ENCODE data around the gene UBAC2.

UBAC2 gene

GRCh38 chr13:99256283-99256682, 55.6 kb downstream of the UBAC2 start:
- no peaks in the 10 kb centered on the region for H3K79me2 ChIP-seq (ENCODE audit: insufficient read depth, low read depth)
- H3K36me3 ChIP-seq (ENCODE audit: insufficient read depth), result no peaks in the 10 kb centered on the region
- H2AFZ ChIP-seq (ENCODE audit: low read depth), result no peak overlapping the region
- no peak overlapping the region for H3K9ac ChIP-seq
- no peaks in the 10 kb centered on the region for H3K27me3 ChIP-seq (ENCODE audit: insufficient read depth, low read depth)
- H4K20me1 ChIP-seq (ENCODE audit: insufficient read depth), result no peaks in the 10 kb centered on the region
- TF ChIP-seq CTCF (conservative IDR thresholded peaks at IDR 0.05; ENCODE audit: low read depth, low read length), result no peak
- H3K4me2 ChIP-seq, result no peak overlapping the region
- H3K27ac ChIP-seq, result no peak overlapping the region
- H3K4me3 ChIP-seq (IDR thresholded peaks at IDR 0.05; ENCODE audit: insufficient read depth, low read depth, low read length), result no peak overlapping the region
- no peaks in the 10 kb centered on the region for H3K4me1 ChIP-seq (ENCODE audit: low read depth, poor library complexity, severe bottlenecking)

DNA sequence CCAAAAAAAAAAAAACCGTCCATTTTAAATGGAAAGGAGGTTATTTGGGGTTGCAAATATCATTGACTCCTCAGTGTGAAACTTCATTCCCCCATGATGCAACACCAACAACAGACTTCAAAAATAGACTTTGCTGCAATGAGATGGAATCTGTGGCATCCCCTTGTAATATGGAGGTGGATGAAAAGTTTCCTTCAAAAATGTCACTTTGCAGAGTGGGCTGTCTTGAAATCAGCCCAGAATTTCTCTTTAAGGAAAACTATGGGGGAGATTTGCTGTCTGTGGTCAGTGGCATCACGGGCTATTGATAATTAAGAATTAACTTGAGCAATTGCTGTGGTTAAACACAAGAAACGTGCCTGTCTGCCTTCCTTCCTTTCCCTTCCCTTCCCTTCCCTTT, 56.1 kb downstream of the UBAC2 start:
- no peak for TF ChIP-seq CTCF (conservative IDR thresholded peaks at IDR 0.05; ENCODE audit: low read depth, low read length)
- no peaks in the 10 kb centered on the region for H3K4me1 ChIP-seq (ENCODE audit: low read depth, poor library complexity, severe bottlenecking)
- H3K27me3 ChIP-seq (ENCODE audit: insufficient read depth, low read depth), result no peaks in the 10 kb centered on the region
- H3K4me2 ChIP-seq, result no peak overlapping the region
- no peaks in the 10 kb centered on the region for H4K20me1 ChIP-seq (ENCODE audit: insufficient read depth)
- H3K4me3 ChIP-seq (IDR thresholded peaks at IDR 0.05; ENCODE audit: insufficient read depth, low read depth, low read length), result no peak overlapping the region
- H3K36me3 ChIP-seq (ENCODE audit: insufficient read depth), result no peaks in the 10 kb centered on the region
- no peaks in the 10 kb centered on the region for H3K79me2 ChIP-seq (ENCODE audit: insufficient read depth, low read depth)
- no peak overlapping the region for H2AFZ ChIP-seq (ENCODE audit: low read depth)
- no peak overlapping the region for H3K27ac ChIP-seq
- no peak overlapping the region for H3K9ac ChIP-seq

DNA sequence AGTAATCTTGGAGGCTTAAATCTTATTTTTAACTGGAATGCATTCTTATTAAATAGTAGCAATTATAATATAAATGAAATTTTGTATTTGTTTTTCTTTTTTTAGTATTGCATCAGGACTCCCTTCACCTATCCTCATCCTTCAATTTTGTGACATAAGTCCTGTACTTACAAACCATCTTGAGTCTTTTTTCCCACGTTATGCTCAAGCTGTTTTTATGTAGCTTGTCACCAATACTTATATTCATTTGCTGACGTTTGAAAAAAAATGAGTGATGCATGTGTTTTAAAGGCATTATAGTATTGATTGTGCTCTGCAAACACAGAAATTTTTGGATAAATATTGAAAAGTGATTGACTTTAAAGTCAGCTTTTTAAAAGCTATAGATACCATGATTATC, 56.6 kb downstream of the UBAC2 start:
- no peak overlapping the region for H3K4me2 ChIP-seq

GRCh38 chr13:99258210-99258860, 57.7 kb downstream of the UBAC2 start, which contains the start of gene GPR18:
Gene GPR18, minus strand, starts transcription at chr13:99258379. Its CDS starts 2,507 bp downstream, at chr13:99255872.
- Histone ChIP-seq H3K27ac (no peak within 1 kb of the TSS), H2AFZ (ENCODE audit: low read depth) (no peak within 1 kb of the TSS), H3K36me3 (ENCODE audit: insufficient read depth) (no peaks in the 10 kb centered on the region), H4K20me1 (ENCODE audit: insufficient read depth) (no peaks in the 10 kb centered on the region), H3K4me1 (ENCODE audit: low read depth, poor library complexity, severe bottlenecking) (no peaks in the 10 kb centered on the region), H3K79me2 (ENCODE audit: insufficient read depth, low read depth) (no peaks in the 10 kb centered on the region), H3K27me3 (ENCODE audit: insufficient read depth, low read depth) (no peaks in the 10 kb centered on the region), H3K4me3 (IDR thresholded peaks at IDR 0.05; ENCODE audit: insufficient read depth, low read depth, low read length) (no peak within 1 kb of the TSS), H3K4me2 (no peak within 1 kb of the TSS), H3K9ac (no peak within 1 kb of the TSS)
- no peak for TF ChIP-seq CTCF (conservative IDR thresholded peaks at IDR 0.05; ENCODE audit: low read depth, low read length)

More for the DNA sequence above, 56.6 kb downstream of the UBAC2 start:
- Histone ChIP-seq H3K36me3 (ENCODE audit: insufficient read depth) (no peaks in the 10 kb centered on the region), H2AFZ (ENCODE audit: low read depth) (no peak overlapping the region), H3K4me3 (IDR thresholded peaks at IDR 0.05; ENCODE audit: insufficient read depth, low read depth, low read length) (no peak overlapping the region), H3K79me2 (ENCODE audit: insufficient read depth, low read depth) (no peaks in the 10 kb centered on the region), H3K4me1 (ENCODE audit: low read depth, poor library complexity, severe bottlenecking) (no peaks in the 10 kb centered on the region), H3K27me3 (ENCODE audit: insufficient read depth, low read depth) (no peaks in the 10 kb centered on the region), H3K9ac (no peak overlapping the region), H4K20me1 (ENCODE audit: insufficient read depth) (no peaks in the 10 kb centered on the region), H3K27ac (no peak overlapping the region)
- TF ChIP-seq CTCF (conservative IDR thresholded peaks at IDR 0.05; ENCODE audit: low read depth, low read length), result no peak
